ENCODE results near the gene NBEA.

Gene NBEA

DNA sequence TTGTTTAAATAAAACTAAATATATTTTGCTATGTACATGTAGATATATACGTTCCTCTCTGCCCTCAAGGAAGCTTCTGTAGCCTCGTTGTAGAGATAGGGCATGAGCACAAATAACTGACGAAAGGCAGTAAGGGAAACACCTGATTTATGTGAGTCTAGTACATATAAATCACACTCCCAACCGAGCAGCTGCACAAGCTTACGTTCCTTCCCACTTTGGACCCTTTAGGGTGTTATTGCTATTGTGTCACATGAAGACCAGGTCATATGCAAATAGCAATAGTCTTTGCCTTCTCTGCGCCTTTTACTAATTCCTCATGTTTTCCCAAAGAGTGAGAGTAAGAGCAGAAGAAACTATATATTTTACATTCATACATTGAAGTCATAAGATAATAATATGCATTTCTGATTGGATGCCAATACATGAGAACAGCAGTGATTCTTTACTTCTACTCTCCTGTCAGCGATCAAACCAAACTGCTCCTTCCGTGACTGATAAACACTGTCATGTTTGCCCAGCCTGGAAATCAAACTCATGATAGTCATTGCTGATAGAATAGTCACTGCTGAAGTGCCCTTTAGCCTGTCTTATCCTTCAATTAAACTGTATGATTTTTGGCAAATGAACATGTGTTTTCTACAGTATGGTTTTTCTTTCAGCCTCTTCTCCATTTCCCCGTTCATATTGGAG lies 661.7 kb downstream of the NBEA start:
- no peak overlapping the region for H3K4me3 ChIP-seq (ENCODE audit: low read depth, low read length)
- H3K27ac ChIP-seq = no peak overlapping the region
- H3K36me3 ChIP-seq (replicated peaks) = no peaks in the 10 kb centered on the region
- TF ChIP-seq, protein P1, sequence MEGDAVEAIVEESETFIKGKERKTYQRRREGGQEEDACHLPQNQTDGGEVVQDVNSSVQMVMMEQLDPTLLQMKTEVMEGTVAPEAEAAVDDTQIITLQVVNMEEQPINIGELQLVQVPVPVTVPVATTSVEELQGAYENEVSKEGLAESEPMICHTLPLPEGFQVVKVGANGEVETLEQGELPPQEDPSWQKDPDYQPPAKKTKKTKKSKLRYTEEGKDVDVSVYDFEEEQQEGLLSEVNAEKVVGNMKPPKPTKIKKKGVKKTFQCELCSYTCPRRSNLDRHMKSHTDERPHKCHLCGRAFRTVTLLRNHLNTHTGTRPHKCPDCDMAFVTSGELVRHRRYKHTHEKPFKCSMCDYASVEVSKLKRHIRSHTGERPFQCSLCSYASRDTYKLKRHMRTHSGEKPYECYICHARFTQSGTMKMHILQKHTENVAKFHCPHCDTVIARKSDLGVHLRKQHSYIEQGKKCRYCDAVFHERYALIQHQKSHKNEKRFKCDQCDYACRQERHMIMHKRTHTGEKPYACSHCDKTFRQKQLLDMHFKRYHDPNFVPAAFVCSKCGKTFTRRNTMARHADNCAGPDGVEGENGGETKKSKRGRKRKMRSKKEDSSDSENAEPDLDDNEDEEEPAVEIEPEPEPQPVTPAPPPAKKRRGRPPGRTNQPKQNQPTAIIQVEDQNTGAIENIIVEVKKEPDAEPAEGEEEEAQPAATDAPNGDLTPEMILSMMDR (IDR thresholded peaks at IDR 0.05; ENCODE audit: low read depth, low read length, missing control alignments) = no peak
- H3K27me3 ChIP-seq (replicated peaks) = no peaks in the 10 kb centered on the region
- no peak for DNase-seq
- in situ Hi-C loops (cut with HindIII; ENCODE audit: low pct_ligation_motif_present, low sequenced_read_pairs) = no loop called here

DNA sequence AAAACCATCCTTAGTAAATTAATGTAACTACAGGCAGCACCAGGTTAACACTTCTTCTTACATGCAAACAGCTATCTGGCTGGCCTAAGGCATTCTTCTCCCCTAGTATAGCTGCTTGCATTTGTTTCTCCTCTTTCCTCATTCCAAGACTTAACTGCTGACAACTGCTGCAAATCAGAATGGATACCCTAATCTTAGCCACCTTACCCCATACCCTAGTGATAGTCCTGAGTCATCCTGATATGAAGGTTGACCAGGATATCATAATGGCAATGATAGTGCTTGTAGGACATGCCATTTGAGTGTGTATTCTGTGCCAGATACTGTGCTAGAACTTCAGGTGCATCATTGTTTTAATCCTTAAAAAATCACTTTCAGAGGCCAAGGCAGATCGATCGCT lies 672.6 kb downstream of the NBEA start:
- H3K4me3 ChIP-seq (ENCODE audit: low read depth, low read length) = no peak overlapping the region
- in situ Hi-C loops (cut with HindIII; ENCODE audit: low pct_ligation_motif_present, low sequenced_read_pairs) = no loop called here
- no peak overlapping the region for H3K27ac ChIP-seq
- H3K36me3 ChIP-seq (replicated peaks) = no peaks in the 10 kb centered on the region
- H3K27me3 ChIP-seq (replicated peaks) = no peaks in the 10 kb centered on the region
- TF ChIP-seq, protein P1 (IDR thresholded peaks at IDR 0.05; ENCODE audit: low read depth, low read length, missing control alignments) = no peak
- DNase-seq = no peak

DNA sequence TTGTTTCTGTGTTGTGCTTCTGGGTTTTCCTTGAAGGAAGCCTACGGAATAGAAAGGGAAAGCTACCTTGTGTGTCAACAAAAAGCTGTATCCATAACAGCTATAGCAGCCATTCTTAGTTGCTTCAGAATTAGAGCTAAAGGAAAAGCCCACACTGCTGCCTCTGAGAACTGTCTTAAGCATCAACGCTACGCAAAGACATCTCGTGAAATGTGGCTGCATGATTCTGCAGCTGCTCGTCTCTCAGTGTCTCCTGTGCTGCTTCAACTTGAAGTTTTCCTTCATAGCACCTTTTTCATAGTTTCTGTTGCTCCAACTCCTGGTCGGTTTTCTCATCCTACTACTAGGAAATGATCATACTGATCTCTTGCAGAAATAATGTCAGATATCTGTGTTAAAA lies 675.4 kb downstream of the NBEA start:
- H3K27ac ChIP-seq = no peak overlapping the region
- H3K4me3 ChIP-seq (ENCODE audit: low read depth, low read length) = no peak overlapping the region
- DNase-seq = no peak
- TF ChIP-seq, protein P1 (IDR thresholded peaks at IDR 0.05; ENCODE audit: low read depth, low read length, missing control alignments) = no peak
- in situ Hi-C loops (cut with HindIII; ENCODE audit: low pct_ligation_motif_present, low sequenced_read_pairs) = no loop called here
- H3K27me3 ChIP-seq (replicated peaks) = no peaks in the 10 kb centered on the region
- H3K36me3 ChIP-seq (replicated peaks) = no peaks in the 10 kb centered on the region

DNA sequence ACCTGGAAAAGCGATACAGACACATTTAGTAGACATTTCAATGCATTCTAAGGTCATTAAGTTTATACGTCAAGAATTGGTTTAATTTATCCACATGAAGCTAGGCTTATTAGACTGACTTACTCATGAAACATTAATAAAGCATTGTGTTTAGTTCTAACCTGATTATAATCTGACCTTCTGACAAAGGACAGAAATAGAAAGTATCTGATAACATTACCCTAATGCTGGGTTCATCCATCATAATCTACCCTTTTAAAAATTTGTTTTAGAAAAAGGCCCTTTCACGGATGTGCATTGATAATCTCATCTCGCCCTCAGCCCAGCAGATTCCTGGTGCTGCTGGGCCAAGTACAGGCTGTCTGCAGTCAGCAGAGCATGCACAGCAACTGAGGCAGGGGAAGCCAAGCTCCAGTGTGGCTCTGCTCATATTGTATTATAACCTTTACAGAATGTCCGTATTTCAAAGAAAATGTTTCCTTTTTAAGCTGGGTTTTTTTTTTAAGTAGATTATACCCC lies 676.6 kb downstream of the NBEA start:
- Histone ChIP-seq H3K27ac (no peak overlapping the region), H3K27me3 (replicated peaks) (no peaks in the 10 kb centered on the region), H3K36me3 (replicated peaks) (no peaks in the 10 kb centered on the region), H3K4me3 (ENCODE audit: low read depth, low read length) (no peak overlapping the region)
- DNase-seq = no peak
- in situ Hi-C loops (cut with HindIII; ENCODE audit: low pct_ligation_motif_present, low sequenced_read_pairs) = no loop called here
- TF ChIP-seq, protein P1 (IDR thresholded peaks at IDR 0.05; ENCODE audit: low read depth, low read length, missing control alignments) = no peak

DNA sequence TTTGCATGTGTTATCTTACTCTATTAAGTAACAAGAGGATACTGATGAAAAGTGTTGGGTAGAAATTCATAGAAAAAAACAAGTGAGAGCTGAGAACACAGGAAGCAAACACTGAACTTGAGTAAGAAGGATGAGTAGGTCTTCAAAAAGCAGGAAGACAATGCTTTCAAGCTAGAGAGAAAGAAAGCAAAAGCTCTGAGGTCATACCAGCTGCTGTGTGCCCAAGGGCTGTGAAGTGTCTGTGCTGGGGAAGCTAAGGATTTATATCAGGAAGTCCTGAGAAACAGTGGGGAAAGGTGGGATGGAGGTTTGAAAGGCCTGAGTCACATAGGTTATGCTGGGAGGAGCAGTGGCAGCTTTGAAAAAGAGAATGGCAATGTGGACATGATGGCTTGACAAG lies 679.9 kb downstream of the NBEA start:
- TF ChIP-seq, protein P1 (IDR thresholded peaks at IDR 0.05; ENCODE audit: low read depth, low read length, missing control alignments) = no peak
- in situ Hi-C loops (cut with HindIII; ENCODE audit: low pct_ligation_motif_present, low sequenced_read_pairs) = no loop called here
- Histone ChIP-seq H3K4me3 (ENCODE audit: low read depth, low read length) (no peak overlapping the region), H3K27me3 (replicated peaks) (no peaks in the 10 kb centered on the region), H3K36me3 (replicated peaks) (no peaks in the 10 kb centered on the region), H3K27ac (no peak overlapping the region)
- no peak for DNase-seq

DNA sequence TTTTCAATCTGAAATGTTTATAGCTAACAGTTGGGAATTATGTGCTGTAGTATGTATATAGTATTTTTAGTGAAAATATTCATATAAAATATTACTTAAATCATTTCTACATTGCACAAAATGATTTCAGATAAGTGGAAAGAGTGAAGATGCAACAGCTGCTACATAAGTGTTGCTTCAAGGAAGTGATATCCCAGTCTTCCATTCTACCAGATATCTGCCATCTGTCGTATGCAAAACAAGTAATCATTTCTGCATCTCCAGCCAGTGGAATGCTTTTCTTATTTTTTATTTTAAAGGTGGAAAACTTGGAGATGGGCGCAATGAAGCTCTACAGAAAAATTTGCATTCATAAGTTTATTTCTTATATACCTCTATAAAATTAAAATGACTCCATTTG lies 687.0 kb downstream of the NBEA start:
- no peak for DNase-seq
- H3K27me3 ChIP-seq (replicated peaks) = no peaks in the 10 kb centered on the region
- no peak overlapping the region for H3K4me3 ChIP-seq (ENCODE audit: low read depth, low read length)
- in situ Hi-C loops (cut with HindIII; ENCODE audit: low pct_ligation_motif_present, low sequenced_read_pairs) = no loop called here
- no peaks in the 10 kb centered on the region for H3K36me3 ChIP-seq (replicated peaks)
- H3K27ac ChIP-seq = no peak overlapping the region
- TF ChIP-seq, protein P1 (IDR thresholded peaks at IDR 0.05; ENCODE audit: low read depth, low read length, missing control alignments) = no peak

Measured in brain microvascular endothelial cell (primary cell).